Measurements from ENCODE around the gene C19orf81.

The C19orf81 gene

DNA sequence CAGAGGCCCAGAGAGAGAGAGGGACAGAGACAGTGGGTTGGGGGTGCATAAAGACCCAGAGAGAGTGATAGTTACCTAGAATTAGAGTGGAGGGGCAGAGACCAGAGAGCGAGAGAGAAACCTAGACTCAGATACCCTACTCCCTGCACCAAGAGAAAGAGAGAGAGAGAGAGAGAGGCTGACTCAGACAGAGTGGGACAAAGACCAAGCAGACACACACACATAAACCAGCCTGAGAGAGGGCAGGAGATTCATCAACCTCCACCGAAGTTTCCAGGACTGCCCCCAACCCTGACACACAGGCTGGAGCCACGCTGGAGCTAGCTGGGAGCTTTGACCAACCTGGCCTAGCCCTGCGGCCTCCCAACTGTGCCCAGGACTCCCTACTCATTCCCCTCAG lies 22.4 kb upstream of the C19orf81 start:
- TF ChIP-seq, protein P1, sequence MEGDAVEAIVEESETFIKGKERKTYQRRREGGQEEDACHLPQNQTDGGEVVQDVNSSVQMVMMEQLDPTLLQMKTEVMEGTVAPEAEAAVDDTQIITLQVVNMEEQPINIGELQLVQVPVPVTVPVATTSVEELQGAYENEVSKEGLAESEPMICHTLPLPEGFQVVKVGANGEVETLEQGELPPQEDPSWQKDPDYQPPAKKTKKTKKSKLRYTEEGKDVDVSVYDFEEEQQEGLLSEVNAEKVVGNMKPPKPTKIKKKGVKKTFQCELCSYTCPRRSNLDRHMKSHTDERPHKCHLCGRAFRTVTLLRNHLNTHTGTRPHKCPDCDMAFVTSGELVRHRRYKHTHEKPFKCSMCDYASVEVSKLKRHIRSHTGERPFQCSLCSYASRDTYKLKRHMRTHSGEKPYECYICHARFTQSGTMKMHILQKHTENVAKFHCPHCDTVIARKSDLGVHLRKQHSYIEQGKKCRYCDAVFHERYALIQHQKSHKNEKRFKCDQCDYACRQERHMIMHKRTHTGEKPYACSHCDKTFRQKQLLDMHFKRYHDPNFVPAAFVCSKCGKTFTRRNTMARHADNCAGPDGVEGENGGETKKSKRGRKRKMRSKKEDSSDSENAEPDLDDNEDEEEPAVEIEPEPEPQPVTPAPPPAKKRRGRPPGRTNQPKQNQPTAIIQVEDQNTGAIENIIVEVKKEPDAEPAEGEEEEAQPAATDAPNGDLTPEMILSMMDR (conservative IDR thresholded peaks at IDR 0.05; ENCODE audit: low read depth) = no peak
- no peak overlapping the region for H3K27ac ChIP-seq
- CTCF ChIA-PET = no interaction called here
- no peak for DNase-seq (ENCODE audit: low spot score)
- POLR2A ChIA-PET (ENCODE audit: low non-redundant PET) = no interaction called here

DNA sequence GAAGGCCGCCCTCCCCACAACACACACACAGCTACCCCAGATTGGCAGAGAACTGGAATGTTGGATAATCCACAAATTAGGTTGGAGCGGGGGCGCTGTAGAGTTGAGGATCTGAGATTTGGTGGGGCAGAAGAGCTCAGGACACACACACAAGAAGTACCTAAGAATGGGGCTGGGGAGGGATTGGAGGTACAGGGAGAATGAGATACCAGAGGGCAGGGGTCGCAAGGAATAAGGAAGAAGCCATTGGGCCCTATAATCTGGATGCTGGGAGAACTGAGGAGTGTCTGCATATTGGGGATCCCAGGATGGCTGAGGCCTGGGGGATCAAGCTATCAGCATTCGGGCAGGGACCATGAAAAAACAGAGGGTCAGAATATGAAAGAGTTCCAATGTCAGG lies 21.1 kb upstream of the C19orf81 start:
- no peak overlapping the region for H3K27ac ChIP-seq
- CTCF ChIA-PET = interaction anchor here (0.6 kb wide), 1 partner anchor 89 kb away, joined by 3 read pairs; no protein-coding TSS in a partner anchor
- POLR2A ChIA-PET (ENCODE audit: low non-redundant PET) = no interaction called here
- DNase-seq (ENCODE audit: low spot score) = no peak
- TF ChIP-seq, protein P1 (conservative IDR thresholded peaks at IDR 0.05; ENCODE audit: low read depth) = no peak

DNA sequence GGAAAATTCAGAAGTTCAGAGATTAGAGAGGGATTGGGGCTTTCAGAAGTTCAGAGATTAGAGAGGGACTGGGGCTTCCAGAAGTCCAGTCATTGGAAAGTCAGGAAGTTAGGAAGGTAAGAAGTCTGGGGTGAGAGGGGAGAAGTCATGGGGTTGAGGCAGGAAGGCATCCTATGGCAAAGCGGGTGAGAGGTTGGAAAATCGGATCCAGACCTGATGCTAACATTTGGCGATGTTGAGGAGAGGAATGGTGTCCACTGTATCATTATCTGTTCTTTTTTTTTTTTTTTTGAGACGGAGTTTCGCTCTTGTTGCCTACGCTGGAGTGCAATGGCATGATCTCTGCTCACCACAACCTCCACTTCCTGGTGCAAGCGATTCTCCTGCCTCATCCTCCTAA lies 20.7 kb upstream of the C19orf81 start:
- POLR2A ChIA-PET (ENCODE audit: low non-redundant PET) = no interaction called here
- TF ChIP-seq, protein P1 (conservative IDR thresholded peaks at IDR 0.05; ENCODE audit: low read depth) = no peak
- no peak overlapping the region for H3K27ac ChIP-seq
- no peak for DNase-seq (ENCODE audit: low spot score)
- CTCF ChIA-PET = no interaction called here

DNA sequence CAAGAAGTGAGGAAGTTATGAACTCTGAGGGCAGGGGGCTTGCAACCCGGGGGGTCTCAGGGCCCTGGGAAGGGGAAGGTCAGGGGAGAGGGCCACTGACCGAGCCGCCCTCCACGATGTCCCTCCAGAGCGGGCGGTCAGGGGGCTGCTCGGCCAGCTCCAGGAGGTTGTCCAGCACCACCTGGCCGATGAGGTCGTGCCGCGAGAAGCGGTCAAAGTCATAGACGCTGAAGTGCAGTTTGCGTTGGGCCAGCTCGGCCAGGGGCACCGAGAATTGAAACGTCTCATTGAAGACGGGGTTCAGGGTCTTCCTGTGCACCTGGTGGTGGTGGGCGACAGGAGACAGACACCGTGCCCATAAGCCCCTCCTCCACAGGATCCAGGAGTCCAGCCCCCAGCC lies 20.1 kb upstream of the C19orf81 start:
- H3K27ac ChIP-seq = no peak overlapping the region
- ChIA-PET CTCF (no interaction called here), POLR2A (ENCODE audit: low non-redundant PET) (no interaction called here)
- TF ChIP-seq, protein P1 (conservative IDR thresholded peaks at IDR 0.05; ENCODE audit: low read depth) = no peak
- DNase-seq (ENCODE audit: low spot score) = no peak

DNA sequence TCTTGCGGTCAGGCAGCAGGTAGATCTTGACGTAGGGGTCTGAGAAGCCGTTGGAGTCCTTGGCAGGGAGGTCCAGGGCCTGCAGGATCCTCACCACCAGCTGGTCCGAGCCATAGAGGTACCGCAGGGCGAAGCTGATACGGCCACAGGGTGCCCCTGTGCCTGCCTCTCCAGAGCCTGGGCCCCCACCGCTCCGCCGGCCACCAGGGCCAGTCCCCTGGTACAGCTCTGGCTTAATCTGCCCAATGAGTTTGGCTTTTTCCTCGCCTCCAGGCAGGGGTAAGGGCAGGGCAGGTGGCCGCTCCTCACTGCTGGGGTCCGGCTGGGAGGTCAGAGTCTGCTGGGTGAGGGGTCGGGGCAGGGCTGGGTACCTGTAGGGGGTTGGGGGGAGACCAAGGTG lies 19.4 kb upstream of the C19orf81 start:
- no peak for DNase-seq (ENCODE audit: low spot score)
- H3K27ac ChIP-seq = no peak overlapping the region
- TF ChIP-seq, protein P1 (conservative IDR thresholded peaks at IDR 0.05; ENCODE audit: low read depth) = no peak
- POLR2A ChIA-PET (ENCODE audit: low non-redundant PET) = no interaction called here
- CTCF ChIA-PET = no interaction called here

DNA sequence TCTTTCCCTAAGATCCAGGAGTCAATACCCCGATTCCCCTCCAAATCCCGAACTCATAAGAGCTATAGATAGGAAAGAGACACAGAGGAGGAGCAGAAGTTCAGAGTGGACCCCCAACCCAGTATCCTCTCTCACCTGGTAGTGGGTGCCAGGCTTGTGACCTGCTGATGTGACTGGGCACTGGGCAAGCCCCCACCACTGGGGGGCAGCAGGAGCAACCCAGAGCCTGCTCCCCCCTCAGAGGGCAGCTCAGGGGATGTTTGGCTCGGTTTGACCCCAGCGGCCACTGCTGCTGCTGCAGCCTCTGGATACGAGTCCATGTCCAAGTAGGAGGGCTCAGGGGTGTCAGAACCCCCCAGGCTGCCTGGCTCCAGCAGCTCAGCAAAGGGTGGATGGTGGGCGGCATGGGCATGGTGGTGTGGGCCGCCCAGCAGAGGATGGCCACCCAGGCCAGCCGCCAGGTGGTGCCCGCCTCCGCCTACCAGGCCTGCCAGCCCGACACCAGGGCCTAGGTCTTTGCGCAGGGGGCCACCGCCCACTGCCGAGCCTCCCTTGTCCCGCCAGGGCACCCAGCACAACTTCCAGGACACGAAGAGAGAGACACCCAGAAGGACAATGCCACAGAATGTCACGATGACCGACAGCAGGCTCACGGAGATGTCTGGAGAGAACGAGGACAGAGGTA lies 17.0 kb upstream of the C19orf81 start:
- ChIA-PET POLR2A (ENCODE audit: low non-redundant PET) (no interaction called here), CTCF (interaction anchor here (0.6 kb wide), 1 partner anchor 151 kb away, joined by 6 read pairs; no protein-coding TSS in a partner anchor)
- DNase-seq (ENCODE audit: low spot score) = no peak
- TF ChIP-seq, protein P1 (conservative IDR thresholded peaks at IDR 0.05; ENCODE audit: low read depth) = no peak
- no peak overlapping the region for H3K27ac ChIP-seq

All from RWPE1 (cell line).